B cell (primary cell): Measurements from ENCODE around the gene NSF. TPM values are rescaled to one million over a fixed set of nuclear protein-coding genes. Genes with fewer than 3 reads are reported as not detected.

Source experiments
- ATAC-seq: fragments of 200-7000 bp; cut with Tn5 transposase; one replicate; pipeline ENCODE4 v1.10.0; 2021; ENCODE audit warnings: low read depth, mild to moderate bottlenecking, moderate number of reproducible peaks, moderate library complexity
- CTCF ChIA-PET: fragments of 350-600 bp; sonication (Branson Sonifier 250); formaldehyde crosslinking; loops from one replicate; lab custom pipeline; 2021; ENCODE audit warnings: antibody characterized with exemption, inconsistent platforms; lab: Charles Lee
- POLR2A ChIA-PET: fragments of 350-600 bp; sonication (Branson Sonifier 250); formaldehyde crosslinking; loops from one replicate; lab custom pipeline; 2021; ENCODE audit warnings: antibody characterized with exemption; lab: Charles Lee
- DNase-seq: peaks from one replicate; pipeline ENCODE4 v3.0.0; 2013
- H2AFZ ChIP-seq: 2 replicates; pipeline ENCODE4 v1.6.1; 2012; ENCODE audit warnings: mild to moderate bottlenecking, low read depth, low read length; ENCODE audit not compliant: insufficient read depth, poor library complexity, severe bottlenecking
- H3K27ac ChIP-seq, 2 donors: 1 replicate in 1 of 2; 2 replicates in 1 of 2; pipeline ENCODE4 v1.5.1; 2012 to 2013; ENCODE audit warnings: low read length in 2 of 2, mild to moderate bottlenecking in 2 of 2, moderate library complexity in 1 of 2
- H3K27me3 ChIP-seq, 4 experiments: fragments of 200-600 bp in 1 of 4; sonication (generic) in 1 of 4; replicated peaks in 1 of 4; 1 replicate in 2 of 4; 2 replicates in 2 of 4; pipeline versions ENCODE4 v1.6.1 to v1.7.0; 2013 to 2016; ENCODE audit warnings: low read length in 3 of 4, mild to moderate bottlenecking in 2 of 4, mixed read lengths in 1 of 4, moderate library complexity in 1 of 4; ENCODE audit not compliant: insufficient read depth in 4 of 4, control insufficient read depth in 3 of 4; ENCODE audit errors: control extremely low read depth in 1 of 4
- H3K36me3 ChIP-seq, 2 experiments: replicated peaks in 1 of 2; 1 replicate in 1 of 2; 2 replicates in 1 of 2; pipeline versions ENCODE4 v1.6.1 to v1.7.1; 2013; ENCODE audit warnings: low read length in 1 of 2; ENCODE audit not compliant: insufficient read depth in 2 of 2, control insufficient read depth in 1 of 2; ENCODE audit errors: control extremely low read depth in 1 of 2, extremely low read depth in 1 of 2
- H3K4me1 ChIP-seq, 2 donors: fragments of 200-600 bp in 1 of 2; sonication (generic) in 1 of 2; 1 replicate in 1 of 2; 2 replicates in 1 of 2; pipeline versions ENCODE4 v1.5.1 to v1.6.1; 2013 to 2017; ENCODE audit warnings: low read length in 2 of 2; ENCODE audit not compliant: control insufficient read depth in 2 of 2, insufficient read depth in 2 of 2
- H3K4me2 ChIP-seq: replicated peaks from 2 replicates; pipeline ENCODE3; 2012; ENCODE audit warnings: mild to moderate bottlenecking, low read depth, low read length; ENCODE audit not compliant: poor library complexity, severe bottlenecking
- H3K4me3 ChIP-seq, 5 experiments: fragments of 200-600 bp in 1 of 5; sonication (generic) in 1 of 5; 1 replicate in 3 of 5; 2 replicates in 2 of 5; pipeline versions ENCODE4 v1.5.1 to v1.7.0; 2011 to 2016; ENCODE audit warnings: low read length in 4 of 5, mild to moderate bottlenecking in 4 of 5, low read depth in 2 of 5, control low read depth in 1 of 5, moderate library complexity in 1 of 5; ENCODE audit not compliant: insufficient read depth in 1 of 5; ENCODE audit errors: control extremely low read depth in 1 of 5, extremely low read depth in 1 of 5
- H3K79me2 ChIP-seq: fragments of 200-600 bp; sonication (generic); one replicate; pipeline ENCODE4 v1.6.0; 2016; ENCODE audit warnings: low read length; ENCODE audit not compliant: control insufficient read depth, insufficient read depth
- H3K9ac ChIP-seq: fragments of 200-600 bp; sonication (generic); 2 replicates; pipeline ENCODE4 v1.6.1; 2017; ENCODE audit warnings: mild to moderate bottlenecking, low read length, moderate library complexity
- H3K9me3 ChIP-seq, 3 donors: one replicate each; pipeline versions ENCODE4 v1.6.1 to v1.7.1; 2013; ENCODE audit warnings: low read length in 2 of 3; ENCODE audit not compliant: control insufficient read depth in 2 of 3, insufficient read depth in 1 of 3; ENCODE audit errors: control extremely low read depth in 1 of 3
- H4K20me1 ChIP-seq: 2 replicates; pipeline ENCODE4 v1.6.0; 2012; ENCODE audit warnings: mild to moderate bottlenecking, low read length; ENCODE audit not compliant: insufficient read depth, control insufficient read depth, poor library complexity, severe bottlenecking
- H3K27ac Mint-ChIP-seq: one replicate; pipeline ENCODE4 v1.8.0; 2021; ENCODE audit warnings: mixed read lengths
- H3K27me3 Mint-ChIP-seq: one replicate; pipeline ENCODE4 v1.8.0; 2021; ENCODE audit warnings: mixed read lengths
- H3K4me1 Mint-ChIP-seq: one replicate; pipeline ENCODE4 v1.8.0; 2021; ENCODE audit warnings: mixed read lengths
- H3K4me3 Mint-ChIP-seq: one replicate; pipeline ENCODE4 v1.8.0; 2021; ENCODE audit warnings: mixed read lengths
- H3K9me3 Mint-ChIP-seq: one replicate; pipeline ENCODE4 v1.8.0; 2022; ENCODE audit warnings: mixed read lengths; ENCODE audit not compliant: insufficient read depth
- EZH2 ChIP-seq: IDR thresholded peaks from 2 replicates; pipeline ENCODE4 v1.6.1; 2012; ENCODE audit warnings: borderline replicate concordance, low read depth, mild to moderate bottlenecking, moderate library complexity, low read length; ENCODE audit not compliant: insufficient read depth, poor library complexity, severe bottlenecking
- WGBS: methylation state at CpG from one replicate; pipeline ENCODE4 v1.1.5; 2013; ENCODE audit warnings: missing lambda C conversion rate; ENCODE audit not compliant: insufficient coverage; 5-methylcytosine and 5-hydroxymethylcytosine counted together
- intact Hi-C: fragments of 100-400 bp; cut with micrococcal nuclease; formaldehyde crosslinking; loops from one replicate; pipeline ENCODE4 v1.10.0; 2022
- polyA plus RNA-seq: library from polyadenylated mRNA; depleted of rRNA; stranded (reverse); fragments of >200 nt; gene quantifications from 2 replicates; pipeline ENCODE4 v1.2.3, GENCODE V29; 2012
- total RNA-seq, 2 donors: library from RNA; stranded (reverse); fragments of 120-200 nt in 1 of 2; gene quantifications; 1 replicate in 1 of 2; 2 replicates in 1 of 2; pipeline versions ENCODE4 v1.2.3 to v1.2.4, GENCODE V29; 2013 to 2022
- TF ChIP-seq, protein P1 (sequence below): fragments of 200-600 bp; IDR thresholded peaks from one replicate; pipeline ENCODE4 v1.8.0; 2022; ENCODE audit warnings: antibody characterized with exemption, mild to moderate bottlenecking

The NSF gene
- total and polyA plus RNA-seq, 2 donors (not counting 1 experiment from before 2014, with no cell fraction given), result 10.9 to 91.0 TPM

DNA sequence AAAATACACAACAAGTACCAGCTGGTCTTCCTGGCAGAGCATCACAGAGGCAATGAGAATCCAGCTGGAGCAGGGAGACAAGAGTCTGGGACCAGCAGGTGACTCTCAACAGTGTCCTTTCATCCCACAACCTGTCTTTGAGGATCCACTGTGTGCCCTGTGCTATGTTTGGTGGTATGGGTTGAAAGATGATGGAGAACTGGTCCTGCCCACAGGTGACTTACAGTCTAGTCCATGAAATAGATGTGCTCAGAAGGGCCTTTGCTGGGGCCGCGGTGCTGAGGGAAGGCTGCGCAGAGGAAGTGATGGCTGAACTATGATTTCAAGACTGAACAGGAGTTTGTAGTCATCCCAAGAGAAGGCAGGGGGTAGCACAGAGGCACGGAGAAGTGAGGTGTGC lies 210.1 kb downstream of the NSF start:
- H3K27ac Mint-ChIP-seq, result no peak overlapping the region
- Histone ChIP-seq H3K36me3 (no peaks in the 10 kb centered on the region), H4K20me1 (no peaks in the 10 kb centered on the region), H3K9ac (no peak overlapping the region), H3K79me2 (no peaks in the 10 kb centered on the region), H3K27ac (no peak overlapping the region), H3K4me3 (no peak overlapping the region), H3K9me3 (peaks cover 0 to 5% (median 0%) of the 10 kb centered on the region in 3 donors), H2AFZ (no peak overlapping the region), H3K4me2 (no peak overlapping the region), H3K4me1 (no peaks in the 10 kb centered on the region), H3K27me3 (peaks cover 0 to 5% (median 2%) of the 10 kb centered on the region in 4 experiments)
- H3K9me3 Mint-ChIP-seq, result no peaks in the 10 kb centered on the region
- H3K4me1 Mint-ChIP-seq, result no peaks in the 10 kb centered on the region
- WGBS, result 100% methylated on average over 4 of the region's 4 CpGs
- intact Hi-C loops, result no loop called here
- H3K4me3 Mint-ChIP-seq, result no peak overlapping the region
- no peak for TF ChIP-seq EZH2
- TF ChIP-seq, protein P1, sequence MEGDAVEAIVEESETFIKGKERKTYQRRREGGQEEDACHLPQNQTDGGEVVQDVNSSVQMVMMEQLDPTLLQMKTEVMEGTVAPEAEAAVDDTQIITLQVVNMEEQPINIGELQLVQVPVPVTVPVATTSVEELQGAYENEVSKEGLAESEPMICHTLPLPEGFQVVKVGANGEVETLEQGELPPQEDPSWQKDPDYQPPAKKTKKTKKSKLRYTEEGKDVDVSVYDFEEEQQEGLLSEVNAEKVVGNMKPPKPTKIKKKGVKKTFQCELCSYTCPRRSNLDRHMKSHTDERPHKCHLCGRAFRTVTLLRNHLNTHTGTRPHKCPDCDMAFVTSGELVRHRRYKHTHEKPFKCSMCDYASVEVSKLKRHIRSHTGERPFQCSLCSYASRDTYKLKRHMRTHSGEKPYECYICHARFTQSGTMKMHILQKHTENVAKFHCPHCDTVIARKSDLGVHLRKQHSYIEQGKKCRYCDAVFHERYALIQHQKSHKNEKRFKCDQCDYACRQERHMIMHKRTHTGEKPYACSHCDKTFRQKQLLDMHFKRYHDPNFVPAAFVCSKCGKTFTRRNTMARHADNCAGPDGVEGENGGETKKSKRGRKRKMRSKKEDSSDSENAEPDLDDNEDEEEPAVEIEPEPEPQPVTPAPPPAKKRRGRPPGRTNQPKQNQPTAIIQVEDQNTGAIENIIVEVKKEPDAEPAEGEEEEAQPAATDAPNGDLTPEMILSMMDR, result no peak
- no peak for ATAC-seq
- CTCF ChIA-PET, result no interaction called here
- POLR2A ChIA-PET, result no interaction called here
- H3K27me3 Mint-ChIP-seq, result peaks cover 29% of the 10 kb centered on the region
- DNase-seq, result no peak

DNA sequence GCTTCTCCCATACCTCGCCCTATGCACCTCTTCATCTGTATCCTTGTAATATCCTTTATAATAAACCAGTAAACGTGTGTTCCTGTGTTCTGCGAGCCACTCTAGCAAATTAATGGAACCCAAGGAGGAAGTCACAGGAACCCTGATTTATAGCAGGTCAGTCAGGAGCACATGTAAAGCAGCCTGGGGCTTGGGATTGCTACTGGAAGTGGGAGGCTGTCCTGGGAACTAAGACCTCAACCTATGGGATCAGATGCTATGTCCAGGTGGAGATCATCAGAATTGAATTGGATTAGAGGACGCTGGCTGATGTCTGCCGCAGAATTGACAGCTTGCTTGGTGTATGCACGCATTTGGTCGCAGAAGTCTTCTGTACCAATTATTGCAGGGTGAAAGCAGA lies 212.3 kb downstream of the NSF start:
- Histone ChIP-seq H3K9me3 (peaks cover 0 to 5% (median 0%) of the 10 kb centered on the region in 3 donors), H2AFZ (no peak overlapping the region), H3K4me1 (no peaks in the 10 kb centered on the region), H3K27me3 (peaks cover 0 to 5% (median 0%) of the 10 kb centered on the region in 4 experiments), H3K36me3 (no peaks in the 10 kb centered on the region), H3K27ac (no peak overlapping the region), H3K79me2 (no peaks in the 10 kb centered on the region), H3K4me3 (no peak overlapping the region), H4K20me1 (no peaks in the 10 kb centered on the region), H3K4me2 (no peak overlapping the region), H3K9ac (no peak overlapping the region)
- ChIA-PET POLR2A (no interaction called here), CTCF (no interaction called here)
- peaks cover 16% of the 10 kb centered on the region for H3K27me3 Mint-ChIP-seq
- no peaks in the 10 kb centered on the region for H3K4me1 Mint-ChIP-seq
- no peak overlapping the region for H3K27ac Mint-ChIP-seq
- 79% methylated on average over 5 of the region's 7 CpGs for WGBS
- intact Hi-C loops, result no loop called here
- ATAC-seq (no peak), DNase-seq (no peak)
- H3K4me3 Mint-ChIP-seq, result no peak overlapping the region
- TF ChIP-seq, protein P1, result no peak
- TF ChIP-seq EZH2, result no peak
- H3K9me3 Mint-ChIP-seq, result no peaks in the 10 kb centered on the region
